Stimulated activated CD4-positive, alpha-beta T cell treated with anti-CD3 and anti-CD28 coated beads, Interleukin-2, amount 100 ng/mL, for 24 hours (primary cell): ENCODE results near the gene CBFA2T3.
A peak's percentile ranks its signal among the peaks of the same experiment; 100 is the strongest.

Experiments
- DNase-seq, 2 donors: peaks; one replicate each; pipeline ENCODE4 v3.0.0-alpha.2; 2020

CBFA2T3 gene

GRCh38 chr16:88870608-88871348 lies 106.2 kb downstream of the CBFA2T3 start:
- no peak for DNase-seq

- no peak for DNase-seq
Observed at GRCh38 chr16:88869673-88869980, 107.4 kb downstream of the CBFA2T3 start.

DNA sequence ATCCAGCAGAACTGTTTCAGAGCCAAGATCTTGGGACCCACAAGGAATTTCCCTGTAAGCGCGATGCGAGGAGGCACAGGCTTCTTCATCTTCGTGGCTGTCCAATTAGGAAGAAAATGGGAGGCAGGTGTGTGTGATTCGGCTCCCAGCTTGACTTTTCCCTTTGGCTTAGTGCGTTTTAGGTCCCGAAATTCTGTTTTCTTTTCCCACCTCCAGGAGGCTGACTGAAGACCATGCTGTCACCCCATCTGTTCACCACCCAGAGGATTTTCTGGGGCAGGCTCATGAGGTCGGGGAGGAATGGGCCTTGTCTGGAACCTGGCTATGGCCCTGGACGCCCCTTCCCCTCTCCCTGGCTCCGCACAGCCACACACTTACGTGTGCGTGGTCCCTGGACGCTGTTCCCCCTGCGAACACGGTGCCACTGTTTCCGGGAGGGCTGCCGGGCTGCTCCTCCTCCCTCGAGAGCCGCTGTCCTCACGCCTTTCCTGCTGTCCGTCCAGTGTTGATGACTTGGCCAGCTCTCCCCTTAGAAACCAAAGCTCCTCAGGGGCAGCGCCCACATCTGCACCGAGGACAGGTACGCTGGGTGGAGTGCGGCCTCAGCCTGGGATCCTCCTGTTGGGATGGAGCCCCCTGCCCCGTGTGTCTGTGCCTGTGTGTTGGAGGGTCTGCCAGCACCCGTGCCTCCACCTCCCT lies 107.9 kb downstream of the CBFA2T3 start:
- DNase-seq: no peak

GRCh38 chr16:88867581-88868246 lies 109.3 kb downstream of the CBFA2T3 start:
- DNase-seq: no peak

GRCh38 chr16:88866151-88866920 lies 110.7 kb downstream of the CBFA2T3 start, which contains the start of gene PABPN1L:
Gene PABPN1L, minus strand, starts transcription at chr16:88866660. Its CDS starts 54 bp downstream, at chr16:88866606.
- no peak for DNase-seq

- no peak for DNase-seq
Observed at GRCh38 chr16:88865742-88866141, 111.3 kb downstream of the CBFA2T3 start.

DNA sequence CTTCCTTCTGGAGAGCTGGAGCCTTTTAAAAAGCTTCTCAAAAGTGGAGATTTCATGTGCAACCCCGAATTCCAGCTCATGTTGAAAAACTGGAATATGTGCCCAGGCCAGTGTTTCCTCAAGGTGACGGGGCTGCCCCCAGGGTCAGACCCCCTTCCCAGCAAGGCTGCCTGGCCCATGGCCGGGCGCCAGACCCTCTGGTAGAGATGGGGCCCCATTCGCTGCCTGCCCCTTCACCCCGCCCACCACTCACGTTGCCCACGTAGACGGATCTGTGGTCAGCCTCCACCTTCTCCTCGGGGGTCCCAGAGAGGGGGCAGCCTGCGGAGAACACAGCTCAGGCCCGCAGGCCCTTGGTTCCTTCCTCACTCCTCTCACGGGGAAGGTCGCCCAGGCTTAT lies 111.7 kb downstream of the CBFA2T3 start:
- DNase-seq: no peak

DNA sequence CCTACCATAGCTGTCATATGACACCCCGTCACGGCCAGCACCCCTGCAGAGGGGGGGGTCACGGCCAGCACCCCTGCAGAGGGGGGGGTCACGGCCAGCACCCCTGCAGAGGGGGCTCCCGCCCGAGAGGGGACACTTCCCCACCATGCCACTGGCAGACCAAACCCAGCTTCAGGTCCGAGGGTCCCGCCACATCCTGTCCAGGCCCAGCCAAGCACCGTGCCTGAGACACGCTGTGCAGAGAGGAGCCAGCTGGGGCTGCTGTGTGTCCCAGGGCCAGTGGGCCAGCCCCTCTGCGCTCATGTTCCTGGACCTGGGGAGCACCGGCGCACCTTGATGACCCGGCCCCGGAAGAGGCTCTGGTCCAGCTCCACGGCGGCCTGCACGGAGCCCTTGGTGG lies 112.5 kb downstream of the CBFA2T3 start:
- no peak for DNase-seq

DNA sequence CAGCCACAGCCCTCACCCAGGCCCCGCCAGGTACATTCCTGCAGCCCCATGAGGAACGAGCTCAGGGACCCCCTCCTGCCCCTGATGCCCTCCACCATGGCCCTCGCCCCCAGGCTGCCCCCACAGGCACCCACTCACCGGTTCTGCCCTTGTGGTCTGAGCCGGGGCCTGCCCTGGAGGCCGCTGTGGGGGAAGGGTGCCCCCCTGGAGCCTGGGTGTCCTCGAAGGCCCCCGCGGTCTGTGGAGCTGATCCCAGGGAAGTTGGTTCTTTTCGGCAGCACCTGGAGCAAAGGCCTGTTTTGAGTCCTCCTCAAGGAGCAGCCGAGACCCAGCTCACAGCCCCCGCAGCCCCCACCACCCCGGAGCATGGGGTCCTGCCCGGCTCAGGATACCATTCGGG lies 112.9 kb downstream of the CBFA2T3 start:
- no peak for DNase-seq

- no peak for DNase-seq
Observed at GRCh38 chr16:88863426-88863825, 113.6 kb downstream of the CBFA2T3 start.

DNA sequence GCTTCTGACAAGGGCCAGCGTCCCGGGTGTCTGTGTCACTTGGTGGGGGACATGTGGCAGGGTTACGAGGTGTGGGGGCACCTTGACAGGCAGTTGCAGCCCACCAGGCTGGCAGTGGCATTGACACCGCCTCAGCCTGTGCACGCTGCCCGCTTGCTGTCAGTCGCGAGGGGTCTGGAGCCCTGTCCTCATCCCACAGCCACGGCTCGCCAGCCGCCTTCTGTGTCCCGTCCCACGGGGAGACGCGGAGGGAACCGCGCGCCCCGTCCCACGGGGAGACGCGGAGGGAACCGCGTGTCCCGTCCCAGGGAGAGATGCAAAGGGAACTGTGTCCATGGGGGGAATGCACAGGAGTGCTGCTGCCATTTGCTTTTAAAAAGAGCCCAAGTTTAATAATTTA lies 114.0 kb downstream of the CBFA2T3 start:
- DNase-seq: no peak

GRCh38 chr16:88861359-88861758 lies 115.6 kb downstream of the CBFA2T3 start:
- no peak for DNase-seq

DNA sequence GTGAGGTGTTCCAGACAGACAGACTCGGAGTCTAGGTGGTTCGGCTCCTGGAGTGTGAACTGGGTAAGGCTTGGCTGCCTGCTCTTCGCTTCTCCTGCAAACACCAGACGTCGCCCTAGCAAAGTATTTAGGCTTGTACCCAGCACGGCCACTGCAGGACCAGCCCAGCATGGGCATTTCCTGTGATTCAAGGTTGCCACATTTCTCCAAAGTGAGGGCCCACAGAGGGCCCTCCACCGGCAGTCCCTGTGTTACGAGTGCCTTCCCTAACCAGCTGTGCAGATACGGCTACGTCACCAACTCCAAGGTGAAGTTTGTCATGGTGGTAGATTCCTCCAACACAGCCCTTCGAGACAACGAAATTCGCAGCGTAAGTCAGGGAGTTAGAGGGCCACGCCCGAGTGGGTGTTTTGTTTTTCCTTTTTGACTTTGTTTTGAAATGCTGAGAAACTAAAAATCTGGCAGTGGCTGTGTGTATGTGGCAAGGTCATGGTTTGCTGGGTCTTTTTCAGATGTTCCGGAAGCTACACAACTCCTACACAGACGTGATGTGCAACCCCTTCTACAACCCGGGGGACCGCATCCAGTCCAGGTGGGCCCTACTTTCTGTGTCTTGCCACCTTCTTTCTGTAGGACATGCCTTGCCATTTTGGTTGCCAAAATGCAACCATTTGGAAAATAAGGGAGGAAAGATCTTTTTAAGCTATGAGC lies 117.5 kb downstream of the CBFA2T3 start:
- no peak for DNase-seq

GRCh38 chr16:88857728-88858339 lies 119.2 kb downstream of the CBFA2T3 start:
- DNase-seq: peak; percentile 79 to 82

DNA sequence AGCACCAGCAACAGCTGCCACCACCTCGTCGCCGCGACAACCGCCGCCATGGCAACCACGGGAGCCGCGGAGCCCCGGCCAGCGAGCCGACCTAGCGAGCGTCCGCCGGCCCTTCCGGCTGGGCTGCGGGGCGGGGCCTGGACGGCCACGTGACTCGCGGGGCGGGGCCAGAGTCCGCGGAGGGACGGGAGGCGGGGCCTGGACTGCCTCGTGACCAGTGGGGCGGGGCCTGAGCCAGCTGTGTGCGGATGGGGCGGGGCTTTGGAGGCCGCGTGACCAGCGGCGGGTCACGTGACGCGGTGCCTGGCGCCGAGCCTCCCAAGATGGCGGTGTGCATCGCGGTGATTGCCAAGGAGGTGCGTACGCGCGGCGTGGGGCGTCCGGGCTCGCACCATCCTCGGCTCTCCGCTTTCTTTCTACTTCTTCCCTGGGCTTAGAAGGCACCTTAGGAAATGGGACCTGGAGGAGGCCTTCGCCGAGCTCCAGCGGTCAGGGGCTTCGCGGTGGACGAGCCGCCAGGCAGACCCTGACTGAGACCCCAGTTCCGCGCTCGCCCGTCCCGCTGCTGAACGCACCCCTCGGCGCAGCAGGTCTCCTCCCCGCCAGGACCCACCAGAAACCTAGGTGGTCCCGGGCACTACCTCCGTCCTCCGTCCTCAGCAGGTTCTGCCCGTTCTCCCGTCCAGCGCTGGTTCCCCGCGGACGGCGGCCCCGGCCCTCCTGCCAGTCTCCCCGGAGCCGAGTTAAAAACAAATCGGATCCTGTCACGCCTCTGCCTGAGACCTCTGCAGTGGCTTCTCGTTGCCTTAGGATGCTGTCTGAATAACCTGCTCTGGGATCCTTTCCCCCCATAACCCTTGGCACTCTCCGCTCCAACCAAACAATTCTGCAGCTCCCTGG lies 119.9 kb downstream of the CBFA2T3 start, which contains the start of the genes GALNS and TRAPPC2L:
Gene GALNS (minus strand): TSS at position 120 of the 900 bp plus-strand sequence. CDS start 70 bp downstream, at position 50.
Gene TRAPPC2L (plus strand): TSS at position 300 of the 900 bp plus-strand sequence. CDS start 24 bp downstream, at position 324.
- peak; percentile 99 to 100 for DNase-seq

- peak in 1 of 2 donors; percentile 9 for DNase-seq
Observed at GRCh38 chr16:88856122-88856827, 120.7 kb downstream of the CBFA2T3 start.

- no peak for DNase-seq
Observed at GRCh38 chr16:88855736-88856121, 121.3 kb downstream of the CBFA2T3 start.

- no peak for DNase-seq
Observed at GRCh38 chr16:88855176-88855575, 121.8 kb downstream of the CBFA2T3 start.

- no peak for DNase-seq
Observed at GRCh38 chr16:88854306-88855111, 122.5 kb downstream of the CBFA2T3 start.
